ENCODE measurements around the gene SLC2A10.

SLC2A10 gene

GRCh38 chr20:46704714-46705377, 4.6 kb upstream of the SLC2A10 start:
- no peak for DNase-seq

- DNase-seq, result no peak
These were observed 4.1 kb upstream of the SLC2A10 start for GRCh38 chr20:46705378-46705729.

GRCh38 chr20:46706242-46706641, 3.2 kb upstream of the SLC2A10 start:
- DNase-seq, result no peak

GRCh38 chr20:46708172-46708860, 1.1 kb upstream of the SLC2A10 start:
- no peak for DNase-seq

- no peak for DNase-seq
These were observed 392 bp upstream of the SLC2A10 start for GRCh38 chr20:46709055-46709458.

GRCh38 chr20:46710153-46710913, 884 bp downstream of the SLC2A10 start:
- no peak for DNase-seq

GRCh38 chr20:46712056-46712636, 2.7 kb downstream of the SLC2A10 start:
- DNase-seq, result no peak

GRCh38 chr20:46713957-46714834, 4.7 kb downstream of the SLC2A10 start:
- no peak for DNase-seq

DNA sequence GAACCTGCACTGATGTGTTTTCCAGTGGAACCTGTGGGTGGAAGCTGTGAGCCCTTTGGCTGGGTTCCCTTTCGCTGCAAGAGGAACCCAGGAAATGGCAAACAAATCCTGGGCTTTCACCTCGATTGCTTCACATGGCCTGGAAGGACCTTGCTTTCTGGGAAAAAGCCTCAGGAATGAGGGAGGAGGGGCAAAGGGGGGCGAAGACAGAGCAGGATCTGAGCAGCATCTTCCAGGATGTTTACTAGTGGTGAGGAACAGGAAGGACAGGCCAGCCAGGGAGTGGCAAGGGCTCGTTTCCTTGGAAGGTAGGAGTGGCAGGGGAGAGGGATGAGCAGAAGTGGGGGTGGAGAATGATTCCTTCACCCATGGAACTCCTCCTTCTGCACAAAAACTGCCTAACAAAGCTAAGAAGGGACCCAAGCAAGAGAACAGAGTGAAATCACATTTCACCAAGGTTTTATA, 5.9 kb downstream of the SLC2A10 start:
- DNase-seq, result no peak

- no peak for DNase-seq
These were observed 8.5 kb downstream of the SLC2A10 start for GRCh38 chr20:46717818-46718541.

- DNase-seq, result no peak
These were observed 10.6 kb downstream of the SLC2A10 start for GRCh38 chr20:46720019-46720418.

- no peak for DNase-seq
These were observed 11.5 kb downstream of the SLC2A10 start for GRCh38 chr20:46720776-46721425.

DNA sequence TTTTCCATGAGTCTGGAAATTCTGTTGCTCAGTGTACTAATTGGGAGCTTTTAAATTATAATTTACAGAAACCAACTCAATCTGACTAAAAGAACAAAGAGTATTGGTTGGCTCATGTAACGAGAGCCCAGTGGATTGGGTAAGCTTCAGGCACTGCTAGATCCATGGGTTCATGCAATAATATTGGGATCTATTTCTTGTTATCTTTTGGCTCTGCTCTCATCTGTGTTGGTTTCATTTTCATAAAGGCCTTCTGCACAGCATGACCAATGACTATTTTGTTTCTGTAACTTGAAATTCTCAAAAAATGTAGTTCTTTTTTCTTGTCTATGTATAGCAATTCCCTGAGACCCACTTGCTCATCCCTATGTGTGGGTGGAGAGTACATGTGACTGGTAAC, 12.0 kb downstream of the SLC2A10 start:
- no peak for DNase-seq

DNA sequence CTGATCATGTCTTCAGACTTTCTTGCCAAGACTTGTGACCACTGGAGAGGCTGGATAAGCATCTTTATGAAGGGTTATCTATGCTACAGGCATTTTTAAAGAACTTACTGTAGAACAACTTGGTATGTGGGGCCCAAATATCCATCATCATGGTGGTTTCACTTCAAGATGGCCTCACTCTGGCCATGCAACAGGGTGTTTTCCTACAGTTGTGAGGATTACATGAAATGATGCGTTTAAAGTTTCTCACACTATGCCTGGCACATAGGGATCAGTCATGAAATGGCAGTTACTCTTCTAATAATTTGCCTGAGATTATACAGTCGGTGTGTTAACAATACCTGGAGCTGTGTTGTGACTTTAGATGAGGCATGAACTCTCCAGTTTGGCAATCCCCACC, 13.0 kb downstream of the SLC2A10 start:
- DNase-seq, result no peak

DNA sequence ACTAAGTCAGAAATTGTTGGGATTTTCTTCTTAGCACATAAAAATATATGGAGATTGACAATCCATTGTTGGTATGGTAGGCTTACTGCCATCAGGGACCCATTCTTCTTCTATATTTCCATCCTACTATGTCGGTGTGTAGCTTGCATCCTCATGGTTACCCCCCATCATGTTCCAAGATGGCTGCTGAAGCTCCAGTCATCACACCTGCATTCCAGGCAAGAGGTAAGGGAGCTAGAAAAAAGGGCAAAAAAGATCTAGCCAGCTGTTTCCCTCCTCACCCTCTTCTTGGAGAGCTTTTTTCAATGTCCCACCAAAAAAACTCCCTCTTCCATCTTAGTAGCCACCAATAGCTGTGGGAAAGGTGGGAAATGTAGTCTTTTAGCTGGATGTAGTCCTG, 13.6 kb downstream of the SLC2A10 start:
- DNase-seq, result no peak

GRCh38 chr20:46724343-46724959, 15.0 kb downstream of the SLC2A10 start:
- no peak for DNase-seq

GRCh38 chr20:46725186-46726165, 16.0 kb downstream of the SLC2A10 start:
- DNase-seq, result no peak

DNA sequence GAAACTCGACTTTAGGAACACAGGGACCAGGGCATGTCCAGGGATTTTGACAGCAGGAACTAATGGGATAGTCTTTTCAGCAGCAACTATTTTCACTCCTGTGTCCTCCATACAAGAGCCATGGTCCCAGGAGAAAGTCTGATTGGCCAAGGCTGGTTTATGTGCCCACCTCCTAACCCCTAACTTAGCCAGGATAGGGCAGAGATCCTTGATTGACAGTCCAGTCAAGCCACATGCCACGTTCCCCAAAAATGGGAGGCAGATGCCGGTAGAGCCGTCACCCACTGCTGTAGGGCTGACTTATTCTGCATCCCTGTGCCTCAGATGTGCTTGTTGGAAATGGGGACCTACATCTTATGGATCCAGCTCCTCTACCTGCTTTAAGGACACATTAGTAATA, 22.3 kb downstream of the SLC2A10 start:
- DNase-seq, result no peak

GRCh38 chr20:46735436-46735835, 26.0 kb downstream of the SLC2A10 start:
- DNase-seq, result no peak
